Measurements from ENCODE around the gene PDE5A.
"Not testable (repeated sequence)": the region's sequence is repeated elsewhere in the genome, so short reads cannot be mapped to it uniquely, and the experiment has no call there.

The PDE5A gene

DNA sequence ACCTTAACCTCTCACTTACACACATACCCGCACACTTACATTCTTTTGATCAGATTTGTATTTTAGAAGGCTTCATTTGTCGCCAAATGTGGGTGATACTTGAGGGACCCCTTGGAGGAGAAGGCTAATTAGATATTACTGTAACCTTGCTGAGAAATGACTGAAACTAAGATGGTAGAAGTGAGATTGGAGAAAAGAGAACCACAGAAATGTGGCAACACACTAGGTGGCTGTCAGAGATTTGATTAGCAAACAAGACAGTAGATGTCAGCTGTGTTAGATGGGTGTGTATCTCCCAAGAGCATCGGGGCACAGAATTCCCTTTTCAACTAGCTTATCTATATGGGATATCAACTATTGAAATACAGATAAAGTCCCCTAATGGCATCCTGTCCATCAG is 157.3 kb downstream of the PDE5A start:
- DNase-seq (ENCODE audit: low read depth in 2 of 2): no peak

DNA sequence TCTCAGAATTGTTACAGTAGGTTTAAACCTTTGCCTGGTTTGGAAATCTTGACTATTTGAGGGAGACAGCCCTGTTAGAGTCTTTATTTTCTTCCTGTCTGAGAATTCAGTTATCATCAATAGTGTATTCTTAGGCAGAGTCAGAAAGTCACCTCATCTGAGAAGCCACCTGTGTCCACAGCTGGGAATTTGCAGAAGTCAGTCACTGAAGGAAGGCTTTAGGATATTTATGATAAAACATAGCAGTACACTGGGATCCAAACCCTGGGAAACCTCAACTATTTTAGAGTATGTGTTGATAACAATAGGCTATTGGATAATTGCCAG is 157.9 kb downstream of the PDE5A start:
- DNase-seq (ENCODE audit: low read depth in 2 of 2): not testable (repeated sequence)

DNA sequence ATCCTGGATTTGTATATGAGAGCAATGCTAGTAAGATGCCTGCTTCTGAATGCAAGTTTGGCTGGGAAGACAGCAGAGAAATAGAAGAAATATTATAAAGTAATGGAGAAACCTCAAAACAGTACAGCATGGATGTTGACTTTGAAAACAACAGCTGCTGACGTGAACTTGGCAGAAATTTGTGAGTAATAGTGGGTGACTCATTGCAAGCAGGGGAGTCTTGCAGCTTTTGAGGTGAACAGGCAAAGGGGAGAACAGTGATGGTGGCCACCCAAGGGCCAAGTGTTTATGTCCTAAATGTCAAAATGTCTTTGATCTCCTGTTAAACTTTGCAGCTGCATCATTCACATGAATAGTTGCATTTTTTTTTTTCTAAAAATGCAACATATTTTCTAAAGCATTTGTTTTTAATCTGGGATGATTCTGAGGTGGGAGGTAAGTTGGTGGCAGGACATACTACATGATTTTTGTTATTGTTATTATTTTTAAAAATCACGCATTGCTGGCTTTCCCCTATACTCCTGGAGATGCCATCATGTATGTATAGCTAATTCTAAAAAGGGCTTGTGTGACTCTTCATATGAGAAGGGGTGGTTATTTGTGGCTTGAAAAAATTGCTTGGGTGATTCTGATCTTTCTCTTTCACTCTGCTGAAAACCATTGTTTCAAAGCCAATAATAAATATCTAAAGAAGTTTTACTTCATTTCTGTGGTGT is 158.4 kb downstream of the PDE5A start:
- DNase-seq (ENCODE audit: low read depth in 2 of 2): not testable (repeated sequence)

DNA sequence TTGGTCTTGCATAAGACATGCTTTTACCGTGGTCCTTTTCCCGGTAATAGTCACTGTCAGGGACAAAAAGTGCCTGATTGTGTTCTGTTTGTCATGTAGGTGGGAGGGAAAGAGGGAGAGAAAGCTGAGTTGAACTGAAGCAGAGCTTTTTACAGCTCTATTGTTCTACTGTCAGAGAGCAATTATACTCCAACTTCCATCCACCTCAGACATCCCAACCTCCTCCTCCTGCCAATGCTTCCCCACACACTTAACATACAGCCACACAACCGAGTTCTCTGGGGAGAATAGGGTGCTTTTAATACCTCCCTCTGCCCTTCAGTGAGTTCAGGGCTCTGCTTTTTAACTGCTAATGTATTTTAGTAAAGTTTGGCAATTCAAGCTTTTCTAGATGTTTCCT is 159.6 kb downstream of the PDE5A start:
- DNase-seq (ENCODE audit: low read depth in 2 of 2): not testable (repeated sequence)

DNA sequence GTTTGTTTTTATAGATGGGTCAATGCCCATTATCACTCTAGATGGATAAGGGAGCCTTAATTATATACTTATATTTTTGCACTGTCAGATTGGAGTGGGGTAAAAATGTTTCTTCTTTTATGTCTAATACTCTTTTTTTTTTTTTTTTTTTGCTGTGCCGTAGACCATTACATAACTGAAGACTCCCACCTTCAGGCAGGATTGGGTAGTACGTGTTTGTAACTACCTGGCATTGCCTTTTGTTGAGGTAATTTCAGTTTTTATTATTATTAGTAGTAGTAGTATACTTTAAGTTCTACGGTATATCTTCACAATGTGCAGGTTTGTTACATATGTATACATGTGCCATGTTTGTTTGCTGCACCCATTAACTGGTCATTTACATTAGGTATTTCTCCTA is 165.9 kb downstream of the PDE5A start:
- DNase-seq (ENCODE audit: low read depth in 2 of 2): not testable (repeated sequence)

DNA sequence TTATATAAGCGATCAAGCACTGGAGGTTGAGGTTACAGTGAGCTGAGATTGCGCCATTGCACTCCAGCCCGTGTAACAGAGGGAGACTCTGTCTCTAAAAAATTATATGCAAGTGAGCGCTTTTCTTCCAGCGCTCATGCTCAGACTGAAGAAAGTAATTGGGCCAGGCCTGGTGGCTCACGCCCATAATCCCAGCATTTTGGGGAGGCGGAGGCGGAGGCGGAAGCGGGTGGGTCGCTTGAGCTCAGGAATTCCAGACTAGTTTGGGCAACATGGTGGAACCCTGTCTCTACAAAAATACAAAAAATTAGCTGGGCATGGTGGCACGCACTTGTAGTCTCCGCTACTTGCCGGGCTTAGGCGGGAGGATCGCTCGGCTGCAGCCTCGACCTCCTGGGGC is 172.9 kb downstream of the PDE5A start:
- DNase-seq (ENCODE audit: low read depth in 2 of 2): not testable (repeated sequence)

DNA sequence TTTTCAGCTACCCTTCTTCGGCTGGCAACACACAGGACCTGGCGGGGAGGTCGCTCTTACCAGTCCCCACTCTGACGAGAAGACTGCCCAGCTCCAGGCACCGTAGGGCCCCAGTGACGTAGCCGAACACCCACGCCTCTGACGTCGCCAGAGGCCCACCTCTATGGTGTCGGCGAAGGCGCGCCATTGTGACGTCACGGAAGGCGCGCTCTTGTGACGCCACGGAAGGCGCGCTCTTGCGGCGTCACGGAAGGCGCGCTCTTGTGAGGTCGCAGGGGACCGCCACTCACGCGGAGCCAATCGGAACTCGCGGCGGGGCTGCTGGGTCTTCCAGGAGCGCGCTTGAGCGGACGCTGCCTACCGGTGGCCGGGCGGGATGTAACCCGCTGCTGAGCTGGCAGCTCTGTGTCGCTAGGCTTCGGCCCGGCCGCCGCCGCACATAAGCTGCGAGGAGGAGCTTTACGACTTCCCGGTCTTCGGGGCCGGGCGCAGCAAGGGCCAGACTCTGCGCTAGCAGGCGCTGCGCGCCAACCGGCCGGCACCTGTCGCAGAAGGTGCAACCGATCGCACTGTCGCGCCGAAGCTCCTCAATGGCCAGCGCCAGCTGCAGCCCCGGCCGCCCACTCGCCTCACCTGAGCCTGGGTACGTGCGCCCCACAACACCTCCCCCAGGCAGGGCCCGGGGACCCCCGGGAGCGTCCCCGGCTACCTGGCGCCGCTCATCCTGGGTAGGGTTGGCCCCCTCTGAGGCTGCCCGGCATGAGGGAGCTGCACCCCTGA is 173.9 kb downstream of the PDE5A start:
- peak; percentile 92 to 96 for DNase-seq (ENCODE audit: low read depth in 2 of 2)

DNA sequence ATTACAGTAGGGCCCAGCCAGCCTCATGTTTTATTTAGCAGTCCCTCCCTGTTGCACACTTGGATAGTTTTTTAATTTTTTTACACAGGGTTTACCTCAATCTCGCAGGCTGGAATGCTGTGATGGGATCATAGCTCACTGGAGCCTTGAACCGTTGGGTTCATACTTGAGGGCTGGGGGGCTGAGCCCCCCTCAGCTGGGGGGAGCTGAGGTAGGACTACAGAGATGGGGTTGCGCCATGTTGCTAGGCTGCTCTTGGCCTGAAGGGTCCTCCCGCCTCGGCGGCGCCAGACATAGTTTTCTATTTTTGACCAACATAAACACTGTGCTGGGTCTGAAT is 174.5 kb downstream of the PDE5A start:
- DNase-seq (ENCODE audit: low read depth in 2 of 2): not testable (repeated sequence)

DNA sequence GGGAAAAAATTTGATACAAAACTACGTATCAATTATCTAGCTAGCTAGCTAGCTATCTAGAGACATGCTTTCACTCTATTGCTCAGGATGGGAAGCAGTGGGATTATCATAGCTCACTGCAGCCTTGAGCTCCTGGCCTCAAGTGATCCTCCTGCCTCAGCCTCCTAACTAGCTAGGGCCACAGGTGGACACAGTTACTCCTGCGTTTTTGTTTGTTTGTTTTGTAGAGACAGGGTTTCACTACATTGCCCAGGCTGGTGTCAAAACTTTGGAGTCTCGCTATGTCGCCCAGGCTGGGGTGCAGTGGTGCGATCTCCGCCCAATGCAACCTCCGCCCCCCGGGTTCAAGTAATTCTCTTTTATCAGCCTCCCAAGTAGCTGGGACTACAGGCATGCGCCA is 175.3 kb downstream of the PDE5A start:
- DNase-seq (ENCODE audit: low read depth in 2 of 2): not testable (repeated sequence)

DNA sequence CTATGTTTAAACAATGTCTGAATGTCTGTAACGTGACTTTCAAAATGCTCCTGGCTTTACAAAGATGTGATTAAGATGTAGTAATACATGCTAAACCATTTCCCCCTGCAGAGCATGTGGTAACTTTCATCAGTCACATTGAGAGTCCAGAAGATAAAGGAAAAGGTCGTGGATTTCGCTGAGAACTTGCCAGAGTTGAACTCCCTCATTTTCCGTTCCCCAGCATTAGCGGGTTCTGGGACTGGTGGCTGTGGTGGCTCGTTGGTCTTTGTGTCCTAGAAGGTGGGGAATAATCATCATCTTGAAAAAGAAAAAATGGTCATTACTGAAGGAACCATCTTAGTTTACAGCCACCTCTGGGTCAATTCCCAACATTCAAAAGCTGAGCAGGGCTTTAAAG is 178.8 kb downstream of the PDE5A start:
- not testable (repeated sequence) for DNase-seq (ENCODE audit: low read depth in 2 of 2)

All from stimulated activated CD8-positive, alpha-beta memory T cell treated with anti-CD3 and anti-CD28 coated beads, Interleukin-2, amount 100 ng/mL, for 48 hours (primary cell).